ENCODE results near the gene ATG3.
"Not testable (repeated sequence)": the region's sequence is repeated elsewhere in the genome, so short reads cannot be mapped to it uniquely, and the experiment has no call there.

ATG3 gene

GRCh38 chr3:112504123-112504522 is 57.6 kb downstream of the ATG3 start:
- no peak overlapping the region for H3K4me3 ChIP-seq (replicated peaks in 1 of 2; ENCODE audit: low read depth in 2 of 2, low read length in 2 of 2)
- TF ChIP-seq, protein P1, sequence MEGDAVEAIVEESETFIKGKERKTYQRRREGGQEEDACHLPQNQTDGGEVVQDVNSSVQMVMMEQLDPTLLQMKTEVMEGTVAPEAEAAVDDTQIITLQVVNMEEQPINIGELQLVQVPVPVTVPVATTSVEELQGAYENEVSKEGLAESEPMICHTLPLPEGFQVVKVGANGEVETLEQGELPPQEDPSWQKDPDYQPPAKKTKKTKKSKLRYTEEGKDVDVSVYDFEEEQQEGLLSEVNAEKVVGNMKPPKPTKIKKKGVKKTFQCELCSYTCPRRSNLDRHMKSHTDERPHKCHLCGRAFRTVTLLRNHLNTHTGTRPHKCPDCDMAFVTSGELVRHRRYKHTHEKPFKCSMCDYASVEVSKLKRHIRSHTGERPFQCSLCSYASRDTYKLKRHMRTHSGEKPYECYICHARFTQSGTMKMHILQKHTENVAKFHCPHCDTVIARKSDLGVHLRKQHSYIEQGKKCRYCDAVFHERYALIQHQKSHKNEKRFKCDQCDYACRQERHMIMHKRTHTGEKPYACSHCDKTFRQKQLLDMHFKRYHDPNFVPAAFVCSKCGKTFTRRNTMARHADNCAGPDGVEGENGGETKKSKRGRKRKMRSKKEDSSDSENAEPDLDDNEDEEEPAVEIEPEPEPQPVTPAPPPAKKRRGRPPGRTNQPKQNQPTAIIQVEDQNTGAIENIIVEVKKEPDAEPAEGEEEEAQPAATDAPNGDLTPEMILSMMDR (IDR thresholded peaks at IDR 0.05; ENCODE audit: low read depth, low read length): no peak
- DNase-seq (ENCODE audit: low read depth in 2 of 2): no peak

- H3K4me3 ChIP-seq (replicated peaks in 1 of 2; ENCODE audit: low read depth in 2 of 2, low read length in 2 of 2): no peak overlapping the region
- TF ChIP-seq, protein P1 (IDR thresholded peaks at IDR 0.05; ENCODE audit: low read depth, low read length): no peak
- DNase-seq (ENCODE audit: low read depth in 2 of 2): no peak
Measured at GRCh38 chr3:112503304-112503972, 58.3 kb downstream of the ATG3 start.

GRCh38 chr3:112500621-112501020 is 61.1 kb downstream of the ATG3 start:
- TF ChIP-seq, protein P1 (IDR thresholded peaks at IDR 0.05; ENCODE audit: low read depth, low read length): no peak
- DNase-seq (ENCODE audit: low read depth in 2 of 2): no peak
- H3K4me3 ChIP-seq (replicated peaks in 1 of 2; ENCODE audit: low read depth in 2 of 2, low read length in 2 of 2): no peak overlapping the region

DNA sequence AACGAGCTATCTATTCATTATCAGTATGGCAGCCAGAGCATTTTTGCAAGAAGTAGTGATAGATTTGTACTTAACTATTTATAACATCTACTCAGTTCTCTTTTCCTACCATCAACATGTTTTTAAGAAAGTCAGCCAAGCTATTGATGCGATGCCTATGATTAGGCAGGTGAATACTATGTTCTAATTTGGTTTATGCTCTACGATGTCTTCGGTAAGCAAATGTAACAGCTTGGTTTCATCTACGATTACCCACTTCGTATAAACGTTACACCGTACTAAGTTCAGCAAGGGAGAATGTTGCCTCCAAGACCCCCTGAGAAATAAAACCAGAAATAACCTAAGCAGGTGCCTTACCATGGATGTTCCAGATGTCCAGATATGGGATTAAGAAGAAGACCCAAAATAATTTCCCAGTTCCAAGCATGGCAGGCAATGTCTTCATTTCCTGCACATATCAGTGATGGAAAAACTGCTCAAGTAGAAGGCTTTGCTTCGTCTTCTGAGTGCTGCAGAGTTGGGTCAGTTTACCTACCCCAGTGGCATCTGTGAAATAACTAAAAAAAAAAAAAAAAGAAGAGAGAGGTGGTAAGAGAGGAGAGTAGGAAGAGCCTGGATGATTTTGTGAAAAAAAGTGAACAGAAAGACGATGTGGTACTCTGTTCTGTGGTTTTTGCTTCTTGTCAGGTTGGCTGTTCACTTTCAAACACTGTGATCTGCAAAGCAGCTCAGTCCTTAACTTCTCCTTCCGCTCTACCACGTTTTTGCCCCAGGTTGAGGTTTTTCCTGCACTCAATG is 62.6 kb downstream of the ATG3 start, which contains the start of gene BTLA:
TSS of gene BTLA (minus strand) at position 559 of the 798 bp plus-strand sequence. CDS start at position 445, 114 bp downstream.
- no peak within 1 kb of the TSS for H3K4me3 ChIP-seq (replicated peaks in 1 of 2; ENCODE audit: low read depth in 2 of 2, low read length in 2 of 2)
- TF ChIP-seq, protein P1 (IDR thresholded peaks at IDR 0.05; ENCODE audit: low read depth, low read length): no peak
- no peak for DNase-seq (ENCODE audit: low read depth in 2 of 2)

DNA sequence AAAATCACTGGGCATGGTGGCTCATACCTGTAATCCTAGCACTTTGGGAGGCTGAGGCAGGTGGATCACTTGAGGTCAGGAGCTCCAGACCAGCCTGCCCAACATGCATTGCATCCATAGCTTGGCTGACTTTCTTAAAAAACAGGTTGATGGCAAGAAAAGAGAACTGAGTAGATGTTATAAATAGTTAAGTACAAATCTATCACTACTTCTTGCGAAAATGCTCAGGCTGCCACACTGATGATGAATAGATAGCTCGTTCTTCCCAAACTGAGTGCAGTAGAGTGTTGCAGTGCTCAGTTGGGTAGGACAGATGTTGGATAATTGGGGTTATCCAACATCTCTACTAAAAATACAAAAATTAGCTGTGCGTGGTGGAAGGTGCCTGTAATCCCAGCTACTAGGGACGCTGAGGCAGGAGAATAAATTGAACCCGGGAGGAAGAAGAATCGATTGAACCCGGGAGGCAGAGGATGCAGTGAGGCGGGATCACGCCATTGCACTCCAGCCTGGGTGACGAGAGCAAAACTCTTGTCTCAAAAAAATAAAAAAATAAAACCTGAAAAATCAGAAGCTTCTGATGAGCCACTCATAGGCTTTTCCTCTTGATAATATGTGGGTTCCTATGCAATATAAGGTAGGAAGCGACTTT is 63.7 kb downstream of the ATG3 start:
- TF ChIP-seq, protein P1 (IDR thresholded peaks at IDR 0.05; ENCODE audit: low read depth, low read length): no peak
- DNase-seq (ENCODE audit: low read depth in 2 of 2): no peak
- H3K4me3 ChIP-seq (replicated peaks in 1 of 2; ENCODE audit: low read depth in 2 of 2, low read length in 2 of 2): no peak overlapping the region

- TF ChIP-seq, protein P1 (IDR thresholded peaks at IDR 0.05; ENCODE audit: low read depth, low read length): no peak
- DNase-seq (ENCODE audit: low read depth in 2 of 2): no peak
- no peak overlapping the region for H3K4me3 ChIP-seq (replicated peaks in 1 of 2; ENCODE audit: low read depth in 2 of 2, low read length in 2 of 2)
Measured at GRCh38 chr3:112496366-112497067, 65.2 kb downstream of the ATG3 start.

GRCh38 chr3:112494448-112494767 is 67.4 kb downstream of the ATG3 start:
- H3K4me3 ChIP-seq (replicated peaks in 1 of 2; ENCODE audit: low read depth in 2 of 2, low read length in 2 of 2); DNase-seq (ENCODE audit: low read depth in 2 of 2): not testable (repeated sequence)
